ENCODE measurements around the gene UPK3A. TPM values are rescaled to one million over a fixed set of nuclear protein-coding genes. Genes with fewer than 3 reads are reported as not detected.

UPK3A gene
- polyA plus RNA-seq, 3 donors, result 6.0 to 19.0 (median 14.0) TPM

DNA sequence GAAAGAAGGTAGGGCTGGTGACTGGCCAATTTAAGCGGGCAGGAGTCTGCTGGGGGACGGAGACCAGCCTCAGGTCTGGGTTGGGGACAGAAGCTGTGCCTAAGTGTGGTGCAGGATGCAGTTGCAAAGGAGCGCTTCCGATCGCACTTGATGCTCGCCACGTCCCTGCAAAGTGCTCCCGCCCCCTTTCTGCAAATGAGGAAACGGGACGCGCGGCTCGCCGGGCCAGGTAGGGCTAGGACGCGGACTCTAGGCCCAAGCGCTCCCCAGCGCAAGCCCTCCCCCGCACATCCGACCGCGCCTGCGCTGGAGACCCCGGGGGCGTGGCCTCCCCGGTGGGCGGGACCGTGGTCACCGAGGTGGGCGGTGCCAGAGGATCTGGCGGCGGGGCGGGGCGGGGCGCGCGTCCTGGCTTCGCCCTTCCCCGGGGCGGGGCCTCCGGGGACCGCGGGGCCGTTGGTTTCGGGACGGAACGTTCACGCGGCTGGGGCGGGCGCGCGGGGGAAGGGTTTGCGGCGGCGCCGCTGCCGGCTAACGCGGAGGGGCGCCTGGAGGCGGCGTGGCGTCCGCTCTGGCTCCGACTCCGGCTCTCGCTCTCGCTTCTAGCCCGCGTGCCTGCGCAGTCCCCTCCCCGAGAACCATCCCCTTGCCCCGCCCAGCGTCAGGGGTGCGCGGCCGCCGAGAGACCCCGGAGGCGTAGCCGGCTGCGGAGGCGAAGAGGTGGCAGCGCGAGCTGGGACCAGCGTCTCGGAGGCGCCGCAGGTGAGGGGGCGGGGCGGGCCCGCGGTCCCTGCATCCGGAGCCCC lies 24.9 kb downstream of the UPK3A start, which contains the start of gene FAM118A:
FAM118A (plus strand) TSS at position 513 of the 806 bp plus-strand sequence. CDS start 12,446 bp downstream, outside the sequence.
- peak within 1 kb of the TSS; percentile 95 for H3K4me2 ChIP-seq (replicated peaks; ENCODE audit: extremely low read depth, low read length, poor library complexity, severe bottlenecking)
- H3K4me1 ChIP-seq (ENCODE audit: control insufficient read depth in 1 of 2, insufficient read depth in 2 of 2, low read length in 2 of 2), result peaks cover 34 to 40% of the 10 kb centered on the region in 2 donors
- no peaks in the 10 kb centered on the region for H3K27me3 ChIP-seq (ENCODE audit: control insufficient read depth in 2 of 2, insufficient read depth in 2 of 2, low read length in 2 of 2)
- TF ChIP-seq, protein P1, sequence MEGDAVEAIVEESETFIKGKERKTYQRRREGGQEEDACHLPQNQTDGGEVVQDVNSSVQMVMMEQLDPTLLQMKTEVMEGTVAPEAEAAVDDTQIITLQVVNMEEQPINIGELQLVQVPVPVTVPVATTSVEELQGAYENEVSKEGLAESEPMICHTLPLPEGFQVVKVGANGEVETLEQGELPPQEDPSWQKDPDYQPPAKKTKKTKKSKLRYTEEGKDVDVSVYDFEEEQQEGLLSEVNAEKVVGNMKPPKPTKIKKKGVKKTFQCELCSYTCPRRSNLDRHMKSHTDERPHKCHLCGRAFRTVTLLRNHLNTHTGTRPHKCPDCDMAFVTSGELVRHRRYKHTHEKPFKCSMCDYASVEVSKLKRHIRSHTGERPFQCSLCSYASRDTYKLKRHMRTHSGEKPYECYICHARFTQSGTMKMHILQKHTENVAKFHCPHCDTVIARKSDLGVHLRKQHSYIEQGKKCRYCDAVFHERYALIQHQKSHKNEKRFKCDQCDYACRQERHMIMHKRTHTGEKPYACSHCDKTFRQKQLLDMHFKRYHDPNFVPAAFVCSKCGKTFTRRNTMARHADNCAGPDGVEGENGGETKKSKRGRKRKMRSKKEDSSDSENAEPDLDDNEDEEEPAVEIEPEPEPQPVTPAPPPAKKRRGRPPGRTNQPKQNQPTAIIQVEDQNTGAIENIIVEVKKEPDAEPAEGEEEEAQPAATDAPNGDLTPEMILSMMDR (IDR thresholded peaks at IDR 0.05), result no peak
- WGBS (ENCODE audit: insufficient coverage), result under 1% methylated on average over 93 of the region's 95 CpGs
- DNase-seq, result peak; percentile 87 to 89 (median 89)
- peaks cover 8% of the 10 kb centered on the region for H4K20me1 ChIP-seq (ENCODE audit: insufficient read depth, low read length)
- H3K27me3 Mint-ChIP-seq (ENCODE audit: low read depth in 3 of 3), result peaks cover 2 to 5% (median 4%) of the 10 kb centered on the region in 3 donors
- peak within 1 kb of the TSS; percentile 88 to 96 (median 94) for H3K27ac Mint-ChIP-seq
- H3K4me3 Mint-ChIP-seq, result peak within 1 kb of the TSS; percentile 88 to 91
- intact Hi-C loops (cut with micrococcal nuclease), result loop anchor here (2.0 to 5.0 kb wide), 4 partner anchors 25 to 82 kb away; partner anchors contain the start of gene UPK3A (in 1 of the 2)
- H3K27ac ChIP-seq (ENCODE audit: low read depth in 1 of 2, low read length in 2 of 2), result peak within 1 kb of the TSS; percentile 88 to 90
- H2AFZ ChIP-seq (ENCODE audit: insufficient read depth, low read depth, low read length, poor library complexity, severe bottlenecking), result peak within 1 kb of the TSS; percentile 90
- no peaks in the 10 kb centered on the region for H3K9me3 ChIP-seq (replicated peaks in 1 of 2; ENCODE audit: control insufficient read depth in 1 of 2, insufficient read depth in 1 of 2, low read length in 2 of 2)
- H3K36me3 Mint-ChIP-seq, result peaks cover 8 to 17% of the 10 kb centered on the region in 2 donors
- no peaks in the 10 kb centered on the region for H3K9me3 Mint-ChIP-seq
- H3K79me2 ChIP-seq (ENCODE audit: insufficient read depth, low read length), result peaks cover 41% of the 10 kb centered on the region
- H3K4me3 ChIP-seq (replicated peaks in 1 of 3; ENCODE audit: low read depth in 2 of 3, low read length in 3 of 3), result peak within 1 kb of the TSS; percentile 85 to 88 (median 88)
- peak within 1 kb of the TSS; percentile 92 for H3K9ac ChIP-seq (ENCODE audit: insufficient read depth, low read length, poor library complexity, severe bottlenecking)
- peaks cover 0 to 3% of the 10 kb centered on the region in 2 donors for H3K36me3 ChIP-seq (replicated peaks in 1 of 2; ENCODE audit: control insufficient read depth in 1 of 2, insufficient read depth in 2 of 2, low read length in 2 of 2)
- H3K4me1 Mint-ChIP-seq, result peaks cover 59% of the 10 kb centered on the region

DNA sequence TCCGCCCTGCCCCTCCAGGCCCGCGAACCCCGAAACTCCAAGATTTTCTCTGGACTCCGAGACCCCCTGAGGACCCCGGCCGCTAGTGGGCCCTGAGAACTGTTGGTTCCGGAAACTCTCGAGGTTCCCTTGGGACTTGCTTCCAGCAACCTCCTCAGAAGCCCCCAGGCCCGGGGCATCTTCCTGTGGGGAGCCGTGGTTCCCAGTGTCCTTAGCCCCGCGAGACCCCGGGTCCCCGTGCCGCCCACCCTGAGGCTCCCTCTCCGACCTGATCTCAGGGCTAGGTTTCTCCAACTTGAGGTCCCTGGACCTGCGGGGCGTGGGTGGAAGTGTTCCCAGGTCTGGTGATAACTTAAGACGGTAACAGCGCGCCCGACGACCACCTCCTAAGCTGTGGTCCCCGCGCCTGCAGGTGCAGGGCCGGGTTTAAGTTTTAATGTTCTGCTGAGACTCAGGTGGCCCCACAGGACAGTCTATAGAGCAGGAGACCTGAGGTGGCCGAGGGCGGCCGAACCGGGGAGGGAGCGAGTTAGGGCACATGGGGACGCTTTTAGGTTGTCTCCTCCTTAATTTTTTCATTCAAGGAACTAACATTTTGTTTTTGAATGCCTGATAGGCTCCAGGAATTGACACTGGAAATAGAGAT lies 25.7 kb downstream of the UPK3A start:
- Histone ChIP-seq H3K79me2 (ENCODE audit: insufficient read depth, low read length) (peaks cover 49% of the 10 kb centered on the region), H3K9me3 (replicated peaks in 1 of 2; ENCODE audit: control insufficient read depth in 1 of 2, insufficient read depth in 1 of 2, low read length in 2 of 2) (no peaks in the 10 kb centered on the region), H3K4me1 (ENCODE audit: control insufficient read depth in 1 of 2, insufficient read depth in 2 of 2, low read length in 2 of 2) (peaks cover 39 to 44% of the 10 kb centered on the region in 2 donors), H4K20me1 (ENCODE audit: insufficient read depth, low read length) (peaks cover 8% of the 10 kb centered on the region), H3K36me3 (replicated peaks in 1 of 2; ENCODE audit: control insufficient read depth in 1 of 2, insufficient read depth in 2 of 2, low read length in 2 of 2) (peaks cover 0 to 3% of the 10 kb centered on the region in 2 donors), H2AFZ (ENCODE audit: insufficient read depth, low read depth, low read length, poor library complexity, severe bottlenecking) (peak overlapping the region; percentile 84), H3K9ac (ENCODE audit: insufficient read depth, low read length, poor library complexity, severe bottlenecking) (peak overlapping the region; percentile 92), H3K27me3 (ENCODE audit: control insufficient read depth in 2 of 2, insufficient read depth in 2 of 2, low read length in 2 of 2) (no peaks in the 10 kb centered on the region), H3K4me2 (replicated peaks; ENCODE audit: extremely low read depth, low read length, poor library complexity, severe bottlenecking) (peak overlapping the region; percentile 95), H3K4me3 (replicated peaks in 1 of 3; ENCODE audit: low read depth in 2 of 3, low read length in 3 of 3) (peak overlapping the region; percentile 85 to 88 (median 88)), H3K27ac (ENCODE audit: low read depth in 1 of 2, low read length in 2 of 2) (peak overlapping the region; percentile 36 to 88)
- WGBS (ENCODE audit: insufficient coverage), result 1% methylated on average over 30 of the region's 33 CpGs
- Mint-ChIP-seq H3K36me3 (peaks cover 10 to 17% of the 10 kb centered on the region in 2 donors), H3K4me1 (peaks cover 64% of the 10 kb centered on the region), H3K4me3 (peak overlapping the region; percentile 88 to 91), H3K9me3 (no peaks in the 10 kb centered on the region), H3K27me3 (ENCODE audit: low read depth in 3 of 3) (peaks cover 2 to 5% (median 4%) of the 10 kb centered on the region in 3 donors), H3K27ac (peak overlapping the region; percentile 53 to 90 (median 82))
- DNase-seq, result no peak
- TF ChIP-seq, protein P1 (IDR thresholded peaks at IDR 0.05), result no peak
- intact Hi-C loops (cut with micrococcal nuclease), result loop anchor here in 1 of 2 donors (5.0 kb wide), 1 partner anchor 83 kb away; no protein-coding TSS in a partner anchor
